ENCODE measurements around the gene CARNS1. TPM values are rescaled to one million over a fixed set of nuclear protein-coding genes. Genes with fewer than 3 reads are reported as not detected.

CARNS1 gene
- total RNA-seq, 1 experiment from 2014 or later: 0.13 TPM

GRCh38 chr11:67432655-67433349 lies 17.3 kb downstream of the CARNS1 start:
- Histone ChIP-seq H3K4me1 (ENCODE audit: insufficient read depth, low read length, poor library complexity, severe bottlenecking) (peaks cover 8% of the 10 kb centered on the region), H3K36me3 (ENCODE audit: insufficient read depth, low read length, poor library complexity, severe bottlenecking) (peaks cover 26% of the 10 kb centered on the region), H3K27me3 (replicated peaks; ENCODE audit: insufficient read depth, low read depth, low read length, poor library complexity) (no peaks in the 10 kb centered on the region), H3K4me3 (ENCODE audit: low read depth, low read length, poor library complexity, severe bottlenecking) (no peak overlapping the region), H3K9me3 (ENCODE audit: low read depth, low read length, poor library complexity, severe bottlenecking) (no peaks in the 10 kb centered on the region), H3K27ac (ENCODE audit: low read depth, low read length, poor library complexity, severe bottlenecking) (no peak overlapping the region)
- intact Hi-C loops (cut with micrococcal nuclease; ENCODE audit: unreplicated experiment): no loop called here
- CTCF ChIA-PET: no interaction called here
- no TSS peak for BruUV-seq (replicated peaks)
- DNase-seq (ENCODE audit: low spot score): no peak
- no peak for TF ChIP-seq CTCF (conservative IDR thresholded peaks at IDR 0.05; ENCODE audit: low read depth, low read length)
- no peak for TF ChIP-seq EZH2 (IDR thresholded peaks at IDR 0.05; ENCODE audit: borderline replicate concordance, low read depth, low read length, poor library complexity, severe bottlenecking)
- POLR2A ChIA-PET (ENCODE audit: low non-redundant PET): no interaction called here

- ChIA-PET CTCF (no interaction called here), POLR2A (ENCODE audit: low non-redundant PET) (no interaction called here)
- no peak overlapping the region for H3K27ac ChIP-seq (ENCODE audit: low read depth, low read length, poor library complexity, severe bottlenecking)
- no peaks in the 10 kb centered on the region for H3K27me3 ChIP-seq (replicated peaks; ENCODE audit: insufficient read depth, low read depth, low read length, poor library complexity)
- peaks cover 33% of the 10 kb centered on the region for H3K36me3 ChIP-seq (ENCODE audit: insufficient read depth, low read length, poor library complexity, severe bottlenecking)
- intact Hi-C loops (cut with micrococcal nuclease; ENCODE audit: unreplicated experiment): no loop called here
- DNase-seq (ENCODE audit: low spot score): no peak
- TF ChIP-seq EZH2 (IDR thresholded peaks at IDR 0.05; ENCODE audit: borderline replicate concordance, low read depth, low read length, poor library complexity, severe bottlenecking): no peak
- no peak for TF ChIP-seq CTCF (conservative IDR thresholded peaks at IDR 0.05; ENCODE audit: low read depth, low read length)
- BruUV-seq (replicated peaks): no TSS peak
- no peak overlapping the region for H3K4me3 ChIP-seq (ENCODE audit: low read depth, low read length, poor library complexity, severe bottlenecking)
- H3K9me3 ChIP-seq (ENCODE audit: low read depth, low read length, poor library complexity, severe bottlenecking): no peaks in the 10 kb centered on the region
- peaks cover 8% of the 10 kb centered on the region for H3K4me1 ChIP-seq (ENCODE audit: insufficient read depth, low read length, poor library complexity, severe bottlenecking)
Observed at GRCh38 chr11:67433536-67434394, 18.3 kb downstream of the CARNS1 start.

GRCh38 chr11:67434395-67434881 lies 19.0 kb downstream of the CARNS1 start:
- POLR2A ChIA-PET (ENCODE audit: low non-redundant PET): no interaction called here
- no TSS peak for BruUV-seq (replicated peaks)
- no peaks in the 10 kb centered on the region for H3K9me3 ChIP-seq (ENCODE audit: low read depth, low read length, poor library complexity, severe bottlenecking)

More at GRCh38 chr11:67434395-67434881, 19.0 kb downstream of the CARNS1 start:
- Histone ChIP-seq H3K36me3 (ENCODE audit: insufficient read depth, low read length, poor library complexity, severe bottlenecking) (peaks cover 34% of the 10 kb centered on the region), H3K27ac (ENCODE audit: low read depth, low read length, poor library complexity, severe bottlenecking) (no peak overlapping the region), H3K27me3 (replicated peaks; ENCODE audit: insufficient read depth, low read depth, low read length, poor library complexity) (no peaks in the 10 kb centered on the region), H3K4me1 (ENCODE audit: insufficient read depth, low read length, poor library complexity, severe bottlenecking) (peaks cover 1% of the 10 kb centered on the region), H3K4me3 (ENCODE audit: low read depth, low read length, poor library complexity, severe bottlenecking) (no peak overlapping the region)
- intact Hi-C loops (cut with micrococcal nuclease; ENCODE audit: unreplicated experiment): no loop called here
- no peak for DNase-seq (ENCODE audit: low spot score)
- CTCF ChIA-PET: no interaction called here
- no peak for TF ChIP-seq CTCF (conservative IDR thresholded peaks at IDR 0.05; ENCODE audit: low read depth, low read length)
- no peak for TF ChIP-seq EZH2 (IDR thresholded peaks at IDR 0.05; ENCODE audit: borderline replicate concordance, low read depth, low read length, poor library complexity, severe bottlenecking)

All from A673 (cell line).